ENCODE measurements around the gene MGAT5. TPM values are rescaled to one million over a fixed set of nuclear protein-coding genes. Genes with fewer than 3 reads are reported as not detected.

The MGAT5 gene
- total RNA-seq, 4 donors from 2014 or later: 16.3 to 37.8 (median 32.5) TPM

GRCh38 chr2:134280231-134280630 lies 26.4 kb downstream of the MGAT5 start:
- 83 to 90% methylated on average over 5 of the region's 5 CpGs for WGBS, 2 donors
- DNase-seq (ENCODE audit: low spot score in 2 of 2): no peak
- no peak overlapping the region for H3K4me3 ChIP-seq (ENCODE audit: low read depth, poor library complexity, severe bottlenecking)
- TF ChIP-seq POLR2A (IDR thresholded peaks at IDR 0.05): no peak
- no peak for TF ChIP-seq CTCF (IDR thresholded peaks at IDR 0.05)
- intact Hi-C loops (cut with DNase I; ENCODE audit: low total_unique reads): no loop called here

- DNase-seq (ENCODE audit: low spot score in 2 of 2): no peak
- TF ChIP-seq POLR2A (IDR thresholded peaks at IDR 0.05): no peak
- no peak for TF ChIP-seq CTCF (IDR thresholded peaks at IDR 0.05)
- WGBS, 2 donors: 93 to 97% methylated on average over 4 of the region's 4 CpGs
- no peak overlapping the region for H3K4me3 ChIP-seq (ENCODE audit: low read depth, poor library complexity, severe bottlenecking)
- intact Hi-C loops (cut with DNase I; ENCODE audit: low total_unique reads): no loop called here
Observed at GRCh38 chr2:134280726-134281125, 26.9 kb downstream of the MGAT5 start.

GRCh38 chr2:134281815-134282419 lies 28.0 kb downstream of the MGAT5 start:
- TF ChIP-seq POLR2A (IDR thresholded peaks at IDR 0.05) (no peak), CTCF (IDR thresholded peaks at IDR 0.05) (no peak)
- H3K4me3 ChIP-seq (ENCODE audit: low read depth, poor library complexity, severe bottlenecking): no peak overlapping the region
- WGBS, 2 donors: 67 to 69% methylated on average over 5 of the region's 5 CpGs
- intact Hi-C loops (cut with DNase I; ENCODE audit: low total_unique reads): no loop called here
- no peak for DNase-seq (ENCODE audit: low spot score in 2 of 2)

GRCh38 chr2:134282629-134283400 lies 28.9 kb downstream of the MGAT5 start:
- TF ChIP-seq POLR2A (IDR thresholded peaks at IDR 0.05) (no peak), CTCF (IDR thresholded peaks at IDR 0.05) (no peak)
- intact Hi-C loops (cut with DNase I; ENCODE audit: low total_unique reads): no loop called here
- DNase-seq (ENCODE audit: low spot score in 2 of 2): no peak
- H3K4me3 ChIP-seq (ENCODE audit: low read depth, poor library complexity, severe bottlenecking): no peak overlapping the region
- WGBS, 2 donors: 78 to 84% methylated on average over 4 of the region's 4 CpGs

- 79 to 92% methylated on average over 5 of the region's 5 CpGs for WGBS, 2 donors
- TF ChIP-seq CTCF (IDR thresholded peaks at IDR 0.05) (no peak), POLR2A (IDR thresholded peaks at IDR 0.05) (no peak)
- DNase-seq (ENCODE audit: low spot score in 2 of 2): no peak
- H3K4me3 ChIP-seq (ENCODE audit: low read depth, poor library complexity, severe bottlenecking): no peak overlapping the region
- intact Hi-C loops (cut with DNase I; ENCODE audit: low total_unique reads): no loop called here
Observed at GRCh38 chr2:134283661-134284060, 29.8 kb downstream of the MGAT5 start.
